ENCODE data around the gene B3GNT8.
"Not testable (repeated sequence)": the region's sequence is repeated elsewhere in the genome, so short reads cannot be mapped to it uniquely, and the experiment has no call there.

B3GNT8 gene

GRCh38 chr19:41395355-41395754 is 31.8 kb downstream of the B3GNT8 start:
- no peak for DNase-seq
- H3K4me3 Mint-ChIP-seq = peak overlapping the region; percentile 6 to 44

GRCh38 chr19:41392775-41393174 is 34.4 kb downstream of the B3GNT8 start:
- DNase-seq (no peak), ATAC-seq (no peak)
- Mint-ChIP-seq H3K4me3 (no peak overlapping the region), H3K9me3 (no peaks in the 10 kb centered on the region), H3K27ac (no peak overlapping the region), H3K4me1 (peaks cover 17% of the 10 kb centered on the region), H3K27me3 (no peaks in the 10 kb centered on the region)

More at GRCh38 chr19:41395355-41395754, 31.8 kb downstream of the B3GNT8 start:
- Mint-ChIP-seq H3K27me3 (no peaks in the 10 kb centered on the region), H3K4me1 (peaks cover 37% of the 10 kb centered on the region), H3K9me3 (no peaks in the 10 kb centered on the region), H3K27ac (peak overlapping the region in 1 of 2 donors; percentile 49)
- ATAC-seq = no peak

GRCh38 chr19:41391618-41392017 is 35.6 kb downstream of the B3GNT8 start:
- H3K27me3 Mint-ChIP-seq = no peaks in the 10 kb centered on the region
- peaks cover 17% of the 10 kb centered on the region for H3K4me1 Mint-ChIP-seq
- no peaks in the 10 kb centered on the region for H3K9me3 Mint-ChIP-seq
- no peak overlapping the region for H3K4me3 Mint-ChIP-seq
- DNase-seq (no peak), ATAC-seq (no peak)
- no peak overlapping the region for H3K27ac Mint-ChIP-seq

GRCh38 chr19:41386442-41386841 is 40.7 kb downstream of the B3GNT8 start:
- ATAC-seq = no peak
- Mint-ChIP-seq H3K27ac (no peak overlapping the region), H3K4me3 (no peak overlapping the region), H3K9me3 (no peaks in the 10 kb centered on the region), H3K27me3 (no peaks in the 10 kb centered on the region), H3K4me1 (no peaks in the 10 kb centered on the region)
- DNase-seq = no peak

- DNase-seq = no peak
- no peak overlapping the region for H3K27ac Mint-ChIP-seq
Measured at GRCh38 chr19:41384351-41384750, 42.8 kb downstream of the B3GNT8 start.

GRCh38 chr19:41381536-41381935 is 45.6 kb downstream of the B3GNT8 start:
- peak overlapping the region in 1 of 2 donors; percentile 76 for H3K27ac Mint-ChIP-seq
- H3K4me3 Mint-ChIP-seq, ATAC-seq, H3K9me3 Mint-ChIP-seq, H3K27me3 Mint-ChIP-seq, DNase-seq: not testable (repeated sequence)
- peaks cover 23% of the 10 kb centered on the region for H3K4me1 Mint-ChIP-seq

More at GRCh38 chr19:41384351-41384750, 42.8 kb downstream of the B3GNT8 start:
- no peaks in the 10 kb centered on the region for H3K27me3 Mint-ChIP-seq
- no peaks in the 10 kb centered on the region for H3K9me3 Mint-ChIP-seq
- H3K4me1 Mint-ChIP-seq = no peaks in the 10 kb centered on the region
- ATAC-seq = no peak
- no peak overlapping the region for H3K4me3 Mint-ChIP-seq

- ATAC-seq = peak; percentile 81
- peaks cover 31% of the 10 kb centered on the region for H3K4me1 Mint-ChIP-seq
- no peak overlapping the region for H3K4me3 Mint-ChIP-seq
- no peak overlapping the region for H3K27ac Mint-ChIP-seq
- peak; percentile 32 to 44 for DNase-seq
- H3K9me3 Mint-ChIP-seq = no peaks in the 10 kb centered on the region
- H3K27me3 Mint-ChIP-seq = no peaks in the 10 kb centered on the region
Measured at GRCh38 chr19:41377977-41378709, 49.0 kb downstream of the B3GNT8 start.

GRCh38 chr19:41376998-41377365 is 50.2 kb downstream of the B3GNT8 start:
- no peaks in the 10 kb centered on the region for H3K9me3 Mint-ChIP-seq
- H3K4me1 Mint-ChIP-seq = peaks cover 31% of the 10 kb centered on the region
- ATAC-seq = peak; percentile 47
- peak overlapping the region; percentile 66 to 73 for H3K4me3 Mint-ChIP-seq
- no peaks in the 10 kb centered on the region for H3K27me3 Mint-ChIP-seq
- peak in 1 of 2 donors; percentile 16 for DNase-seq
- peak overlapping the region; percentile 0 to 49 for H3K27ac Mint-ChIP-seq

GRCh38 chr19:41376241-41376997 is 50.8 kb downstream of the B3GNT8 start, which contains the start of gene TMEM91:
TMEM91 (plus strand) TSS chr19:41376533; CDS start chr19:41378310, 1,777 bp downstream.
- Mint-ChIP-seq H3K4me3 (peak within 1 kb of the TSS; percentile 66 to 73), H3K4me1 (peaks cover 33% of the 10 kb centered on the region), H3K27ac (peak within 1 kb of the TSS; percentile 0 to 49), H3K9me3 (no peaks in the 10 kb centered on the region), H3K27me3 (no peaks in the 10 kb centered on the region)
- DNase-seq (peak in 1 of 2 donors; percentile 16), ATAC-seq (peak; percentile 52)

Measured in stimulated activated naive CD8-positive, alpha-beta T cell treated with anti-CD3 and anti-CD28 coated beads, Interleukin-15, amount 100 ng/mL, for 72 hours (primary cell).